Testis (tissue), 2 donors: ENCODE measurements around the gene EXOC4.

ENCODE experiments used
- POLR2A ChIP-seq: fragments of 450-650 bp; IDR thresholded peaks from one replicate; pipeline ENCODE4 v1.6.1; 2017; ENCODE audit warnings: antibody characterized with exemption, mild to moderate bottlenecking, moderate library complexity
- TF ChIP-seq, protein P1 (sequence below), 3 experiments: fragments of 450-650 bp in 2 of 3; fragments of 200-600 bp in 1 of 3; sonication (generic) in 1 of 3; IDR thresholded peaks; one replicate each; pipeline ENCODE4 v1.5.1; 2016 to 2019; ENCODE audit warnings: antibody characterized with exemption in 3 of 3, mild to moderate bottlenecking in 2 of 3, moderate library complexity in 1 of 3

DNA sequence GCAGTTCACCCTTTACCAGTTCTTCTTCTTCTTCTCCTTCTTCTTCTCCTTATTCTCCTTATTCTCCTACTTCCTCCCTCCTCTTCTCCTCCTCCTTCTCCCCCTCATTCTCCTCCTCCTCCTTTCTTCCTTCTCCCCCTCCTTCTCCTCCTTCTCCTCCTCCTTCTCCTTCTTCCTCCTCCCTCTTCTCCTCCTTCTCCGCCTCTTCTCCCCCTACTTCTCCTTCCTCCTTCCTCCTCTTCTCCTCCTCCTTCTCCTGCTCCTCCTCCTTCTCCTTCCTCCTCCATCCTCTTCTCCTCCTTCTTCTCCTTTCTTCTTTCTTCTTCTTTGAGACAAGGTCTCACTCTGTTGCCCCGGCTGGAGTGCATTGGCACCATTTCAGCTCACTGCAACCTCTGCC is 816.3 kb downstream of the EXOC4 start:
- TF ChIP-seq, protein P1, sequence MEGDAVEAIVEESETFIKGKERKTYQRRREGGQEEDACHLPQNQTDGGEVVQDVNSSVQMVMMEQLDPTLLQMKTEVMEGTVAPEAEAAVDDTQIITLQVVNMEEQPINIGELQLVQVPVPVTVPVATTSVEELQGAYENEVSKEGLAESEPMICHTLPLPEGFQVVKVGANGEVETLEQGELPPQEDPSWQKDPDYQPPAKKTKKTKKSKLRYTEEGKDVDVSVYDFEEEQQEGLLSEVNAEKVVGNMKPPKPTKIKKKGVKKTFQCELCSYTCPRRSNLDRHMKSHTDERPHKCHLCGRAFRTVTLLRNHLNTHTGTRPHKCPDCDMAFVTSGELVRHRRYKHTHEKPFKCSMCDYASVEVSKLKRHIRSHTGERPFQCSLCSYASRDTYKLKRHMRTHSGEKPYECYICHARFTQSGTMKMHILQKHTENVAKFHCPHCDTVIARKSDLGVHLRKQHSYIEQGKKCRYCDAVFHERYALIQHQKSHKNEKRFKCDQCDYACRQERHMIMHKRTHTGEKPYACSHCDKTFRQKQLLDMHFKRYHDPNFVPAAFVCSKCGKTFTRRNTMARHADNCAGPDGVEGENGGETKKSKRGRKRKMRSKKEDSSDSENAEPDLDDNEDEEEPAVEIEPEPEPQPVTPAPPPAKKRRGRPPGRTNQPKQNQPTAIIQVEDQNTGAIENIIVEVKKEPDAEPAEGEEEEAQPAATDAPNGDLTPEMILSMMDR (IDR thresholded peaks at IDR 0.05): no peak
- no peak for TF ChIP-seq POLR2A
